ENCODE data around the gene DPRX. TPM values are rescaled to one million over a fixed set of nuclear protein-coding genes. Genes with fewer than 3 reads are reported as not detected.

The DPRX gene
- total and polyA plus RNA-seq, 2 donors (not counting 1 experiment from before 2014, with no cell fraction given): not detected

DNA sequence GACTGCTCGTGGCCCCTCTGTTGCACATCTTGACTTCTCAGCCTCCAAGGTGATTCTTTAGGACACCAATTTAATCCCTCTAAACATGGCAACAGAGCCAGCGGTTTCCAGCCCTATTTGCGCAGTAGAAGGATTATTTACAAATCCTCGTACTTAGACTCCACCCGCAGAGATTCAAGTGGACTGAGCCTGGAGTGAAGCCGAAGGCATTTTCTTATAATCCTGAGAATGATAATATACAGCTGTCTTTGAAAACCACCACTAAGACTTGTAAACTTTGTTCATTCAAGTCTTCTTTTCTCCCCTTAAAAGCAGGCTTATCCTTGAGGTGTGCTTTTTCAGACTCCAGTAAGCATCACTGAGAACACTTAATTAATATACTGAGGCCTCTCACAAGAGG lies 4.8 kb upstream of the DPRX start:
- no peaks in the 10 kb centered on the region for H3K36me3 ChIP-seq (ENCODE audit: control insufficient read depth, insufficient read depth, low read length)
- no peak overlapping the region for H3K4me3 ChIP-seq (replicated peaks in 1 of 4; ENCODE audit: control extremely low read depth in 1 of 4, insufficient read depth in 1 of 4, low read depth in 3 of 4, low read length in 4 of 4)
- H2AFZ ChIP-seq (ENCODE audit: low read length): no peak overlapping the region
- DNase-seq (ENCODE audit: low read depth in 2 of 2): no peak
- H3K9me3 ChIP-seq (ENCODE audit: control insufficient read depth, insufficient read depth, low read depth, low read length): no peaks in the 10 kb centered on the region
- TF ChIP-seq, protein P1, sequence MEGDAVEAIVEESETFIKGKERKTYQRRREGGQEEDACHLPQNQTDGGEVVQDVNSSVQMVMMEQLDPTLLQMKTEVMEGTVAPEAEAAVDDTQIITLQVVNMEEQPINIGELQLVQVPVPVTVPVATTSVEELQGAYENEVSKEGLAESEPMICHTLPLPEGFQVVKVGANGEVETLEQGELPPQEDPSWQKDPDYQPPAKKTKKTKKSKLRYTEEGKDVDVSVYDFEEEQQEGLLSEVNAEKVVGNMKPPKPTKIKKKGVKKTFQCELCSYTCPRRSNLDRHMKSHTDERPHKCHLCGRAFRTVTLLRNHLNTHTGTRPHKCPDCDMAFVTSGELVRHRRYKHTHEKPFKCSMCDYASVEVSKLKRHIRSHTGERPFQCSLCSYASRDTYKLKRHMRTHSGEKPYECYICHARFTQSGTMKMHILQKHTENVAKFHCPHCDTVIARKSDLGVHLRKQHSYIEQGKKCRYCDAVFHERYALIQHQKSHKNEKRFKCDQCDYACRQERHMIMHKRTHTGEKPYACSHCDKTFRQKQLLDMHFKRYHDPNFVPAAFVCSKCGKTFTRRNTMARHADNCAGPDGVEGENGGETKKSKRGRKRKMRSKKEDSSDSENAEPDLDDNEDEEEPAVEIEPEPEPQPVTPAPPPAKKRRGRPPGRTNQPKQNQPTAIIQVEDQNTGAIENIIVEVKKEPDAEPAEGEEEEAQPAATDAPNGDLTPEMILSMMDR (conservative IDR thresholded peaks at IDR 0.05 in 1 of 2, IDR thresholded peaks at IDR 0.05 in 1 of 2; ENCODE audit: low read depth in 1 of 2, low read length in 2 of 2): no peak
- no peak for TF ChIP-seq EZH2 (IDR thresholded peaks at IDR 0.05; ENCODE audit: low read length, missing control alignments)
- no peaks in the 10 kb centered on the region for H3K4me1 ChIP-seq (ENCODE audit: control insufficient read depth, extremely low read depth, insufficient read depth, low read length)
- H3K79me2 ChIP-seq (ENCODE audit: control insufficient read depth, insufficient read depth, low read length): no peaks in the 10 kb centered on the region
- no peaks in the 10 kb centered on the region for H4K20me1 ChIP-seq (ENCODE audit: control insufficient read depth, extremely low read depth, insufficient read depth, low read length)
- H3K4me2 ChIP-seq (ENCODE audit: extremely low read depth, insufficient read depth, low read length): no peak overlapping the region
- no peak overlapping the region for H3K27ac ChIP-seq (ENCODE audit: insufficient read depth, low read length)
- no peak overlapping the region for H3K9ac ChIP-seq (ENCODE audit: insufficient read depth, low read length)
- no peaks in the 10 kb centered on the region for H3K27me3 ChIP-seq (ENCODE audit: control insufficient read depth, insufficient read depth, low read length)

DNA sequence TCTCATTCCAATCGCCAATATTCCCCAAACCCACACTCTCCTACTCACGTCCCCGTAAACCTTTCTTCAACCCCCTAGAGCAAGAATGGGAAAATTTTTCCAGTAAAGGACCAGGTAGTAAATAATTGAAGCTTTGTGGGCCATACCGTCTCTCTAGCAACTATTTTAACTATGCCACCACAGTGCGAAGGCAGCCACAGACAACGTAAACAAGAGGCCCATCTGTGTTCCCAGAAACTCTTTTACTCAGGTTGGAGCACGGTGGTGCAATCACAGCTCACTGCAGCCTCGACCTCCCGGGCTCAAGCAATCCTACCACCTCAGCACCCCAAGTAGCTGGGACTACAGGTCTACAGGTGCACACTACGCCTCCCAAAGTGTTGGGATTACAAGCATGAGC lies 3.0 kb downstream of the DPRX start:
- no peak for DNase-seq (ENCODE audit: low read depth in 2 of 2)
- Histone ChIP-seq H3K36me3 (ENCODE audit: control insufficient read depth, insufficient read depth, low read length) (no peaks in the 10 kb centered on the region), H3K27ac (ENCODE audit: insufficient read depth, low read length) (no peak overlapping the region), H3K79me2 (ENCODE audit: control insufficient read depth, insufficient read depth, low read length) (no peaks in the 10 kb centered on the region), H3K4me2 (ENCODE audit: extremely low read depth, insufficient read depth, low read length) (no peak overlapping the region), H4K20me1 (ENCODE audit: control insufficient read depth, extremely low read depth, insufficient read depth, low read length) (no peaks in the 10 kb centered on the region), H3K4me3 (replicated peaks in 1 of 4; ENCODE audit: control extremely low read depth in 1 of 4, insufficient read depth in 1 of 4, low read depth in 3 of 4, low read length in 4 of 4) (no peak overlapping the region), H2AFZ (ENCODE audit: low read length) (no peak overlapping the region), H3K27me3 (ENCODE audit: control insufficient read depth, insufficient read depth, low read length) (no peaks in the 10 kb centered on the region), H3K4me1 (ENCODE audit: control insufficient read depth, extremely low read depth, insufficient read depth, low read length) (no peaks in the 10 kb centered on the region), H3K9ac (ENCODE audit: insufficient read depth, low read length) (no peak overlapping the region), H3K9me3 (ENCODE audit: control insufficient read depth, insufficient read depth, low read depth, low read length) (no peaks in the 10 kb centered on the region)
- TF ChIP-seq, protein P1 (conservative IDR thresholded peaks at IDR 0.05 in 1 of 2, IDR thresholded peaks at IDR 0.05 in 1 of 2; ENCODE audit: low read depth in 1 of 2, low read length in 2 of 2): no peak
- no peak for TF ChIP-seq EZH2 (IDR thresholded peaks at IDR 0.05; ENCODE audit: low read length, missing control alignments)

DNA sequence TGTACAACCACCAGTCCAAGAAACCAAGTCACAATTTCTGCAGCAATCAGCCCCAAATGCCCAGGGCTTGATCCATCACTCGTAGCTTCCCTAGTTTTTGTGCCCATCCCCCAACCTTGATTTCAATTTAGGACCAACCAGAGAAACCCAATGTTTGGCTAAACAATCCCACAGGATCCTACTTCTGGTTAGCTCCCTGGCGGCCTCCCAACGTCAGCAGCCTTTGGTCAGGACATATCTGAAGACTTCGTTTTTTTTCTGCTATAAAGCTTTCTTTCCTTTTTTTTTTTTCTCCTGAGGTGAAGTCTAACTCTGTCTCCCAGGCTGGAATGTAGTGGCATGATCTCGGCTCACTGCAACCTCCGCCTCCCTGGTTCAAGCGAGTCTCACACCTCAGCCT lies 7.7 kb downstream of the DPRX start:
- Histone ChIP-seq H3K4me3 (replicated peaks in 1 of 4; ENCODE audit: control extremely low read depth in 1 of 4, insufficient read depth in 1 of 4, low read depth in 3 of 4, low read length in 4 of 4) (no peak overlapping the region), H3K4me2 (ENCODE audit: extremely low read depth, insufficient read depth, low read length) (no peak overlapping the region), H3K36me3 (ENCODE audit: control insufficient read depth, insufficient read depth, low read length) (no peaks in the 10 kb centered on the region), H3K9ac (ENCODE audit: insufficient read depth, low read length) (no peak overlapping the region), H2AFZ (ENCODE audit: low read length) (no peak overlapping the region), H3K27ac (ENCODE audit: insufficient read depth, low read length) (no peak overlapping the region), H3K9me3 (ENCODE audit: control insufficient read depth, insufficient read depth, low read depth, low read length) (no peaks in the 10 kb centered on the region), H3K4me1 (ENCODE audit: control insufficient read depth, extremely low read depth, insufficient read depth, low read length) (no peaks in the 10 kb centered on the region), H4K20me1 (ENCODE audit: control insufficient read depth, extremely low read depth, insufficient read depth, low read length) (no peaks in the 10 kb centered on the region), H3K79me2 (ENCODE audit: control insufficient read depth, insufficient read depth, low read length) (no peaks in the 10 kb centered on the region), H3K27me3 (ENCODE audit: control insufficient read depth, insufficient read depth, low read length) (no peaks in the 10 kb centered on the region)
- DNase-seq (ENCODE audit: low read depth in 2 of 2): no peak
- TF ChIP-seq, protein P1 (conservative IDR thresholded peaks at IDR 0.05 in 1 of 2, IDR thresholded peaks at IDR 0.05 in 1 of 2; ENCODE audit: low read depth in 1 of 2, low read length in 2 of 2): no peak
- TF ChIP-seq EZH2 (IDR thresholded peaks at IDR 0.05; ENCODE audit: low read length, missing control alignments): no peak

Data from fibroblast of lung (primary cell).